B cell (primary cell): ENCODE measurements around the gene CNTNAP4. TPM values are rescaled to one million over a fixed set of nuclear protein-coding genes. Genes with fewer than 3 reads are reported as not detected.

Experiments
- ATAC-seq: fragments of 200-7000 bp; cut with Tn5 transposase; one replicate; pipeline ENCODE4 v1.10.0; 2021; ENCODE audit warnings: low read depth, mild to moderate bottlenecking, moderate number of reproducible peaks, moderate library complexity
- CTCF ChIA-PET: fragments of 350-600 bp; sonication (Branson Sonifier 250); formaldehyde crosslinking; loops from one replicate; lab custom pipeline; 2021; ENCODE audit warnings: antibody characterized with exemption, inconsistent platforms; lab: Charles Lee
- POLR2A ChIA-PET: fragments of 350-600 bp; sonication (Branson Sonifier 250); formaldehyde crosslinking; loops from one replicate; lab custom pipeline; 2021; ENCODE audit warnings: antibody characterized with exemption; lab: Charles Lee
- DNase-seq: peaks from one replicate; pipeline ENCODE4 v3.0.0; 2013
- H2AFZ ChIP-seq: 2 replicates; pipeline ENCODE4 v1.6.1; 2012; ENCODE audit warnings: mild to moderate bottlenecking, low read depth, low read length; ENCODE audit not compliant: insufficient read depth, poor library complexity, severe bottlenecking
- H3K27ac ChIP-seq, 2 donors: 1 replicate in 1 of 2; 2 replicates in 1 of 2; pipeline ENCODE4 v1.5.1; 2012 to 2013; ENCODE audit warnings: low read length in 2 of 2, mild to moderate bottlenecking in 2 of 2, moderate library complexity in 1 of 2
- H3K27me3 ChIP-seq, 4 experiments: fragments of 200-600 bp in 1 of 4; sonication (generic) in 1 of 4; replicated peaks in 1 of 4; 1 replicate in 2 of 4; 2 replicates in 2 of 4; pipeline versions ENCODE4 v1.6.1 to v1.7.0; 2013 to 2016; ENCODE audit warnings: low read length in 3 of 4, mild to moderate bottlenecking in 2 of 4, mixed read lengths in 1 of 4, moderate library complexity in 1 of 4; ENCODE audit not compliant: insufficient read depth in 4 of 4, control insufficient read depth in 3 of 4; ENCODE audit errors: control extremely low read depth in 1 of 4
- H3K36me3 ChIP-seq, 2 experiments: replicated peaks in 1 of 2; 1 replicate in 1 of 2; 2 replicates in 1 of 2; pipeline versions ENCODE4 v1.6.1 to v1.7.1; 2013; ENCODE audit warnings: low read length in 1 of 2; ENCODE audit not compliant: insufficient read depth in 2 of 2, control insufficient read depth in 1 of 2; ENCODE audit errors: control extremely low read depth in 1 of 2, extremely low read depth in 1 of 2
- H3K4me1 ChIP-seq, 2 donors: fragments of 200-600 bp in 1 of 2; sonication (generic) in 1 of 2; 1 replicate in 1 of 2; 2 replicates in 1 of 2; pipeline versions ENCODE4 v1.5.1 to v1.6.1; 2013 to 2017; ENCODE audit warnings: low read length in 2 of 2; ENCODE audit not compliant: control insufficient read depth in 2 of 2, insufficient read depth in 2 of 2
- H3K4me2 ChIP-seq: replicated peaks from 2 replicates; pipeline ENCODE3; 2012; ENCODE audit warnings: mild to moderate bottlenecking, low read depth, low read length; ENCODE audit not compliant: poor library complexity, severe bottlenecking
- H3K4me3 ChIP-seq, 5 experiments: fragments of 200-600 bp in 1 of 5; sonication (generic) in 1 of 5; 1 replicate in 3 of 5; 2 replicates in 2 of 5; pipeline versions ENCODE4 v1.5.1 to v1.7.0; 2011 to 2016; ENCODE audit warnings: low read length in 4 of 5, mild to moderate bottlenecking in 4 of 5, low read depth in 2 of 5, control low read depth in 1 of 5, moderate library complexity in 1 of 5; ENCODE audit not compliant: insufficient read depth in 1 of 5; ENCODE audit errors: control extremely low read depth in 1 of 5, extremely low read depth in 1 of 5
- H3K79me2 ChIP-seq: fragments of 200-600 bp; sonication (generic); one replicate; pipeline ENCODE4 v1.6.0; 2016; ENCODE audit warnings: low read length; ENCODE audit not compliant: control insufficient read depth, insufficient read depth
- H3K9ac ChIP-seq: fragments of 200-600 bp; sonication (generic); 2 replicates; pipeline ENCODE4 v1.6.1; 2017; ENCODE audit warnings: mild to moderate bottlenecking, low read length, moderate library complexity
- H3K9me3 ChIP-seq, 3 donors: one replicate each; pipeline versions ENCODE4 v1.6.1 to v1.7.1; 2013; ENCODE audit warnings: low read length in 2 of 3; ENCODE audit not compliant: control insufficient read depth in 2 of 3, insufficient read depth in 1 of 3; ENCODE audit errors: control extremely low read depth in 1 of 3
- H4K20me1 ChIP-seq: 2 replicates; pipeline ENCODE4 v1.6.0; 2012; ENCODE audit warnings: mild to moderate bottlenecking, low read length; ENCODE audit not compliant: insufficient read depth, control insufficient read depth, poor library complexity, severe bottlenecking
- H3K27ac Mint-ChIP-seq: one replicate; pipeline ENCODE4 v1.8.0; 2021; ENCODE audit warnings: mixed read lengths
- H3K27me3 Mint-ChIP-seq: one replicate; pipeline ENCODE4 v1.8.0; 2021; ENCODE audit warnings: mixed read lengths
- H3K4me1 Mint-ChIP-seq: one replicate; pipeline ENCODE4 v1.8.0; 2021; ENCODE audit warnings: mixed read lengths
- H3K4me3 Mint-ChIP-seq: one replicate; pipeline ENCODE4 v1.8.0; 2021; ENCODE audit warnings: mixed read lengths
- H3K9me3 Mint-ChIP-seq: one replicate; pipeline ENCODE4 v1.8.0; 2022; ENCODE audit warnings: mixed read lengths; ENCODE audit not compliant: insufficient read depth
- CTCF ChIP-seq: fragments of 200-600 bp; IDR thresholded peaks from one replicate; pipeline ENCODE4 v1.8.0; 2022; ENCODE audit warnings: antibody characterized with exemption, mild to moderate bottlenecking
- EZH2 ChIP-seq: IDR thresholded peaks from 2 replicates; pipeline ENCODE4 v1.6.1; 2012; ENCODE audit warnings: borderline replicate concordance, low read depth, mild to moderate bottlenecking, moderate library complexity, low read length; ENCODE audit not compliant: insufficient read depth, poor library complexity, severe bottlenecking
- WGBS: methylation state at CpG from one replicate; pipeline ENCODE4 v1.1.5; 2013; ENCODE audit warnings: missing lambda C conversion rate; ENCODE audit not compliant: insufficient coverage; 5-methylcytosine and 5-hydroxymethylcytosine counted together
- intact Hi-C: fragments of 100-400 bp; cut with micrococcal nuclease; formaldehyde crosslinking; loops from one replicate; pipeline ENCODE4 v1.10.0; 2022
- polyA plus RNA-seq: library from polyadenylated mRNA; depleted of rRNA; stranded (reverse); fragments of >200 nt; gene quantifications from 2 replicates; pipeline ENCODE4 v1.2.3, GENCODE V29; 2012
- total RNA-seq, 2 donors: library from RNA; stranded (reverse); fragments of 120-200 nt in 1 of 2; gene quantifications; 1 replicate in 1 of 2; 2 replicates in 1 of 2; pipeline versions ENCODE4 v1.2.3 to v1.2.4, GENCODE V29; 2013 to 2022

CNTNAP4 gene
- total and polyA plus RNA-seq, 2 donors (not counting 1 experiment from before 2014, with no cell fraction given) = 0.06 TPM; not detected in 1

DNA sequence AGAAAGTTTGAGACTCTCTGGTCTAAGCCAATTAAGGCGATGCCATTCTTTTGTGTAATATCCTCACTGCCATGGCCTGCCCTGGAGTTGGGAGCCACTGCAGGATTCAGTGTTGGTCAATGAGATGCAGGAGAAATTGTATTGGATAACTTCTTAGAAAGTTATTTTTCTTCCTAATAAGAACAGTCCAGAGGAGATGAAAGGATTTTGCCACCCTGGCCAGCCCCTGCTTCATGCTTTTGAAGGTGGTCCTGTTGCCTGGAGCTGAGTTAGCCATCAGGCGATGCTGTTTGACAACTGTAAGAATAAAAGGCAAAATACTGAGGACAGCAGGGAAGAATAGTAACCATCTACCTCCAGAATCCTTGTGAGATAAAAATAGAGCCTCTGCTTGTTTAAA lies 35.4 kb upstream of the CNTNAP4 start:
- 100% methylated on average over 1 of the region's 2 CpGs for WGBS
- POLR2A ChIA-PET = no interaction called here

DNA sequence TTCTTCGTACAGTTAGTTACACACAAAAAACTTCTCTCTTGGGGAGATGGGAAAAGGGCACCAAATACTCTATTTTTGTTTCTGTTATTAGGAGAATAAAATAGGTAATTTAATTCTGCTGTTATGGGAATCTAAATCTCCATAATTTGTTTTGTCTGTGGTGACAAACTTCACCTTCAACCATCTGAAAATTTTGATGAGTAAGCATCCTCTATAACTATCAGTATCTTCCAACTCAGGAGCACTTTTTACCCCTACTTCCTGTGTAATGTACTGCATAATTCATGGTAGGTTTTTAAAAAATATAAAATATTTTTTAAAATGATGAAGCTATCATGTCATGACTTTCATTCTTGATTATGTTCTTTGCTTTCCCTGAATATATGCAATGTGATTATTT lies 33.6 kb upstream of the CNTNAP4 start:
- no peak for DNase-seq
- ChIA-PET POLR2A (no interaction called here), CTCF (no interaction called here)
- TF ChIP-seq CTCF (no peak), EZH2 (no peak)
- Histone ChIP-seq H3K27me3 (no peaks in the 10 kb centered on the region), H3K4me3 (no peak overlapping the region), H4K20me1 (no peaks in the 10 kb centered on the region), H3K4me2 (no peak overlapping the region), H3K9ac (no peak overlapping the region), H3K4me1 (no peaks in the 10 kb centered on the region), H3K9me3 (no peaks in the 10 kb centered on the region), H3K36me3 (no peaks in the 10 kb centered on the region), H3K79me2 (no peaks in the 10 kb centered on the region), H2AFZ (no peak overlapping the region), H3K27ac (no peak overlapping the region)
- ATAC-seq = no peak
- Mint-ChIP-seq H3K27me3 (no peaks in the 10 kb centered on the region), H3K27ac (no peak overlapping the region), H3K9me3 (no peaks in the 10 kb centered on the region), H3K4me3 (no peak overlapping the region), H3K4me1 (no peaks in the 10 kb centered on the region)
- no CpG with 5 or more reads among the region's 1 CpG for WGBS
- intact Hi-C loops = no loop called here

More for the DNA sequence above, 35.4 kb upstream of the CNTNAP4 start:
- Histone ChIP-seq H3K9ac (no peak overlapping the region), H3K27ac (no peak overlapping the region), H3K27me3 (no peaks in the 10 kb centered on the region), H4K20me1 (no peaks in the 10 kb centered on the region), H3K4me2 (no peak overlapping the region), H3K79me2 (no peaks in the 10 kb centered on the region), H3K4me1 (no peaks in the 10 kb centered on the region), H3K36me3 (no peaks in the 10 kb centered on the region), H3K9me3 (no peaks in the 10 kb centered on the region), H3K4me3 (no peak overlapping the region), H2AFZ (no peak overlapping the region)
- no peak overlapping the region for H3K27ac Mint-ChIP-seq
- ATAC-seq (no peak), DNase-seq (no peak)
- no peak overlapping the region for H3K4me3 Mint-ChIP-seq
- H3K4me1 Mint-ChIP-seq = no peaks in the 10 kb centered on the region
- no peaks in the 10 kb centered on the region for H3K27me3 Mint-ChIP-seq
- intact Hi-C loops = no loop called here
- no peaks in the 10 kb centered on the region for H3K9me3 Mint-ChIP-seq
- TF ChIP-seq CTCF (no peak), EZH2 (no peak)
- CTCF ChIA-PET = no interaction called here
